HepG2 (cell line): ENCODE results near the gene SCGB1C1. TPM values are rescaled to one million over a fixed set of nuclear protein-coding genes. Genes with fewer than 3 reads are reported as not detected.

Source experiments
- ATAC-seq: fragments of 200-7000 bp; cut with Tn5 transposase; 3 replicates; pipeline ENCODE4 v1.9.1; 2020; ENCODE audit warnings: mild to moderate bottlenecking, moderate library complexity
- BruUV-seq: library from RNA; stranded (reverse); fragments of 400-500 nt; replicated peaks from 2 replicates; lab custom pipeline; 2021; lab: Mats Ljungman, UMichigan
- CTCF ChIA-PET: fragments of 300-600 bp; formaldehyde crosslinking; extraction: SDS; loops from one replicate; lab custom pipeline; 2021; ENCODE audit warnings: low total read pairs, inconsistent platforms, low intra/inter-chr PET ratio; lab: Yijun Ruan, JAX
- POLR2A ChIA-PET: fragments of 350-600 bp; sonication (Branson Sonifier 250); formaldehyde crosslinking; loops from one replicate; lab custom pipeline; 2020; ENCODE audit warnings: antibody characterized with exemption, inconsistent platforms; lab: Yijun Ruan, JAX
- DNase-seq: peaks from one replicate; pipeline ENCODE4 v3.0.0-alpha.2; 2015; ENCODE audit warnings: low spot score
- FAIRE-seq: peaks from 3 replicates; lab custom pipeline; 2011; peaks lifted over from hg19 to GRCh38; lab: Jason Lieb, UNC
- H2AFZ ChIP-seq: one replicate; pipeline ENCODE4 v1.6.1; 2011; ENCODE audit warnings: low read length, inconsistent platforms
- H3K27ac ChIP-seq: fragments of 300-600 bp; 3 replicates; pipeline ENCODE4 v1.8.0; 2011; ENCODE audit warnings: mixed run types, mild to moderate bottlenecking, mixed read lengths, low read length, inconsistent platforms; ENCODE audit not compliant: insufficient read depth; ENCODE audit errors: extremely low read length
- H3K27me3 ChIP-seq, 2 experiments: fragments of 200-600 bp in 1 of 2; 2 replicates in 1 of 2; 3 replicates in 1 of 2; pipeline versions ENCODE4 v1.6.0 to v1.8.0; 2011; ENCODE audit warnings: low read length in 2 of 2, mild to moderate bottlenecking in 2 of 2, moderate library complexity in 2 of 2, inconsistent platforms in 1 of 2; ENCODE audit not compliant: insufficient read depth in 2 of 2, control insufficient read depth in 1 of 2
- H3K36me3 ChIP-seq, 2 experiments: fragments of 200-600 bp in 1 of 2; replicated peaks in 1 of 2; 2 replicates in 1 of 2; 3 replicates in 1 of 2; pipeline versions ENCODE4 v1.5.1 to v1.8.0; 2011; ENCODE audit warnings: low read length in 2 of 2, inconsistent platforms in 1 of 2; ENCODE audit not compliant: insufficient read depth in 2 of 2, control insufficient read depth in 1 of 2
- H3K4me1 ChIP-seq: 2 replicates; pipeline ENCODE4 v1.5.1; 2012; ENCODE audit warnings: low read length, inconsistent platforms; ENCODE audit not compliant: insufficient read depth
- H3K4me2 ChIP-seq: 2 replicates; pipeline ENCODE4 v1.6.0; 2011; ENCODE audit warnings: low read depth, low read length, inconsistent platforms
- H3K4me3 ChIP-seq, 3 experiments: fragments of 200-600 bp in 1 of 3; sonication (generic), shearing (Covaris generic) in 1 of 3; replicated peaks in 1 of 3; 2 replicates each; pipeline ENCODE4 v1.5.1; 2011 to 2016; ENCODE audit warnings: low read length in 3 of 3, inconsistent platforms in 2 of 3, low read depth in 2 of 3, mild to moderate bottlenecking in 2 of 3, control low read depth in 1 of 3, mixed read lengths in 1 of 3; ENCODE audit not compliant: insufficient read depth in 1 of 3
- H3K79me2 ChIP-seq: one replicate; pipeline ENCODE4 v1.6.1; 2011; ENCODE audit warnings: low read length, inconsistent platforms; ENCODE audit not compliant: insufficient read depth
- H3K9ac ChIP-seq: 2 replicates; pipeline ENCODE4 v1.6.0; 2011; ENCODE audit warnings: mild to moderate bottlenecking, low read depth, low read length, inconsistent platforms; ENCODE audit not compliant: insufficient read depth
- H3K9me3 ChIP-seq: 2 replicates; pipeline ENCODE4 v1.5.1; 2012; ENCODE audit warnings: mild to moderate bottlenecking, low read length
- H4K20me1 ChIP-seq: 2 replicates; pipeline ENCODE4 v1.6.0; 2011; ENCODE audit warnings: inconsistent platforms, mild to moderate bottlenecking, low read length, moderate library complexity; ENCODE audit not compliant: insufficient read depth
- NFE2L2 ChIP-seq: fragments of 150-350 bp; IDR thresholded peaks from 2 replicates; pipeline ENCODE4 v1.6.1; 2014; ENCODE audit warnings: low read length
- POLR2AphosphoS5 ChIP-seq: IDR thresholded peaks from 2 replicates; pipeline ENCODE4 v1.6.1; 2012; ENCODE audit warnings: low read depth, low read length
- SMARCC2 ChIP-seq: fragments of 450-650 bp; IDR thresholded peaks from 2 replicates; pipeline ENCODE4 v1.6.1; 2017; ENCODE audit warnings: antibody characterized with exemption, mild to moderate bottlenecking
- ZNF138 ChIP-seq: sonication (generic); formaldehyde crosslinking; IDR thresholded peaks from 2 replicates; pipeline ENCODE4 v1.5.0; 2020; ENCODE audit warnings: mild to moderate bottlenecking, low read depth, missing genetic modification reagents
- ZNF292 ChIP-seq: sonication (generic); formaldehyde crosslinking; IDR thresholded peaks from 2 replicates; pipeline ENCODE4 v1.8.1; 2022; ENCODE audit warnings: mild to moderate bottlenecking, low read depth, missing genetic modification reagents, borderline replicate concordance
- ZNF296 ChIP-seq: sonication (generic); formaldehyde crosslinking; conservative IDR thresholded peaks from 2 replicates; pipeline ENCODE4 v1.5.0; 2020; ENCODE audit warnings: mild to moderate bottlenecking, missing genetic modification reagents
- ZNF747 ChIP-seq: sonication (generic); formaldehyde crosslinking; IDR thresholded peaks from 2 replicates; pipeline ENCODE4 v1.8.1; 2023; ENCODE audit warnings: missing genetic modification reagents, mild to moderate bottlenecking, borderline replicate concordance
- WGBS: methylation state at CpG from one replicate; pipeline ENCODE4 v1.1.6; 2017; ENCODE audit warnings: low lambda C conversion rate; 5-methylcytosine and 5-hydroxymethylcytosine counted together
- in situ Hi-C: cut with HindIII; loops from 2 replicates; pipeline ENCODE4 v1.10.0; 2017; ENCODE audit warnings: low pct_unique_long_range_greater_than_20kb; ENCODE audit not compliant: extremely low pct_ligation_motif_present
- intact Hi-C: fragments of 100-400 bp; cut with micrococcal nuclease; formaldehyde crosslinking; loops from one replicate; pipeline ENCODE4 v1.10.0; 2022; ENCODE audit not compliant: unreplicated experiment
- polyA plus RNA-seq, 8 experiments: library from polyadenylated mRNA; depleted of rRNA in 3 of 8; stranded (reverse) in 7 of 8; unstranded in 1 of 8; fragments of >200 nt; fragmentation: Illumina TruSeq in 4 of 8; extraction: Trizol in 4 of 8; gene quantifications; 2 replicates each; pipeline versions ENCODE4 v1.2.1 to v1.2.3, GENCODE V29; 2011 to 2016; ENCODE audit warnings: low read depth in 4 of 8, missing spikeins in 1 of 8, mixed read lengths in 1 of 8; ENCODE audit not compliant: insufficient read depth in 1 of 8
- total RNA-seq, 5 experiments: library from RNA; depleted of rRNA; stranded (reverse); fragments of >200 nt; fragmentation: Illumina TruSeq; extraction: Trizol; gene quantifications; 2 replicates each; pipeline ENCODE4 v1.2.3, GENCODE V29; 2016; ENCODE audit warnings: low read depth in 1 of 5
- TF ChIP-seq, protein P1 (sequence below): sonication (generic); formaldehyde crosslinking; IDR thresholded peaks from 2 replicates; pipeline ENCODE4 v1.4.0; 2020; ENCODE audit warnings: missing genetic modification reagents
- TF ChIP-seq, protein P2 (sequence below): sonication (generic); formaldehyde crosslinking; IDR thresholded peaks from 2 replicates; pipeline ENCODE4 v1.4.0; 2020; ENCODE audit warnings: missing genetic modification reagents
- TF ChIP-seq, protein P3 (sequence below): sonication (generic); formaldehyde crosslinking; conservative IDR thresholded peaks from 2 replicates; pipeline ENCODE4 v1.8.1; 2023; ENCODE audit warnings: missing genetic modification reagents

The SCGB1C1 gene
- total and polyA plus RNA-seq, 2 of the 13 experiments (the other 11 are each of a cell fraction or from before 2014, with no cell fraction given): not detected

DNA sequence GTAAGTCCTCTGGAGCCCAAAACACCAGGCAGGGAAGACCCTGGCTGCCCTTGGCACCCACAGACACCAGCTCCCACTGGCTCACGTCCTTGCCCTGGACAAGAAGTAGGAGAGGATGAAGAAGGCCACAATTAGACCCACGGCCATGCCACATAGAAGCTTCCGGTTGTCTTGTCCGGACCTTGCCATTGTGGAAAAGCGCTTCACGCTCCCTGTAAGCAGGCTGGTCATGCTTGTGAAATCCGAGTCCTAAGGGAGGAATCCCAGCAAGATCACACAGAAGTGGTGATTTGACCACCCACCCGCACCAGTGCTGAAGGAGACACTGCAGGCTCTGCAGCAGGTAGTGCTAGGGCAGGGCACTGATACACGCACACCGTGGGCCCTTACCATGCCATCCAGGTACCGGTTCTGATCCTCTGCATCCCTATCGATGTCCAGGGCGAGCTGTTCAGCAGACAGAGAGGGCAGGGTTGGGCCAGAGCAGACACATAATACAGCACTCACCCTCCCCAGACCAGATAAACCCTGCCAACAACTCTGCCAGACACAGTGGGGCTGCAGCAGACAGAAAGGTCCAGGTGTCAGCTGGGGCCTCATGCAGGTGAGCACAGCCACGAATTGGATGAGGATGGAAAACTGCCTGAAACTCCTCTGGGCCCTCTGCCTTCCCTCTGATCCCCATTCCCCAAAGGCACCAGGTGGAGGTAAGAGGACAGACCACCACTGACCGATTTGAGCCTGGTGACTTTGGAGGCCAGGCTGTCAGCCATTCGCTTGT lies 12.5 kb downstream of the SCGB1C1 start:
- DNase-seq: no peak
- 90% methylated on average over 6 of the region's 16 CpGs for WGBS
- no peak for FAIRE-seq
- in situ Hi-C loops: no loop called here
- POLR2A ChIA-PET: interaction anchor here (2.3 to 2.4 kb wide), 2 partner anchors 11 to 166 kb away, joined by 5 to 41 read pairs; no protein-coding TSS in a partner anchor
- no peaks in the 10 kb centered on the region for H3K9me3 ChIP-seq
- TF ChIP-seq ZNF296 (CRISPR knock-in tag): no peak
- no peak for TF ChIP-seq SMARCC2
- TF ChIP-seq, protein P1, sequence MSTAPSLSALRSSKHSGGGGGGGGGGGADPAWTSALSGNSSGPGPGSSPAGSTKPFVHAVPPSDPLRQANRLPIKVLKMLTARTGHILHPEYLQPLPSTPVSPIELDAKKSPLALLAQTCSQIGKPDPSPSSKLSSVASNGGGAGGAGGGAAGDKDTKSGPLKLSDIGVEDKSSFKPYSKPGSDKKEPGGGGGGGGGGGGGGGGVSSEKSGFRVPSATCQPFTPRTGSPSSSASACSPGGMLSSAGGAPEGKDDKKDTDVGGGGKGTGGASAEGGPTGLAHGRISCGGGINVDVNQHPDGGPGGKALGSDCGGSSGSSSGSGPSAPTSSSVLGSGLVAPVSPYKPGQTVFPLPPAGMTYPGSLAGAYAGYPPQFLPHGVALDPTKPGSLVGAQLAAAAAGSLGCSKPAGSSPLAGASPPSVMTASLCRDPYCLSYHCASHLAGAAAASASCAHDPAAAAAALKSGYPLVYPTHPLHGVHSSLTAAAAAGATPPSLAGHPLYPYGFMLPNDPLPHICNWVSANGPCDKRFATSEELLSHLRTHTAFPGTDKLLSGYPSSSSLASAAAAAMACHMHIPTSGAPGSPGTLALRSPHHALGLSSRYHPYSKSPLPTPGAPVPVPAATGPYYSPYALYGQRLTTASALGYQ (CRISPR knock-in tag): no peak
- no peak for TF ChIP-seq ZNF138
- TF ChIP-seq, protein P2, sequence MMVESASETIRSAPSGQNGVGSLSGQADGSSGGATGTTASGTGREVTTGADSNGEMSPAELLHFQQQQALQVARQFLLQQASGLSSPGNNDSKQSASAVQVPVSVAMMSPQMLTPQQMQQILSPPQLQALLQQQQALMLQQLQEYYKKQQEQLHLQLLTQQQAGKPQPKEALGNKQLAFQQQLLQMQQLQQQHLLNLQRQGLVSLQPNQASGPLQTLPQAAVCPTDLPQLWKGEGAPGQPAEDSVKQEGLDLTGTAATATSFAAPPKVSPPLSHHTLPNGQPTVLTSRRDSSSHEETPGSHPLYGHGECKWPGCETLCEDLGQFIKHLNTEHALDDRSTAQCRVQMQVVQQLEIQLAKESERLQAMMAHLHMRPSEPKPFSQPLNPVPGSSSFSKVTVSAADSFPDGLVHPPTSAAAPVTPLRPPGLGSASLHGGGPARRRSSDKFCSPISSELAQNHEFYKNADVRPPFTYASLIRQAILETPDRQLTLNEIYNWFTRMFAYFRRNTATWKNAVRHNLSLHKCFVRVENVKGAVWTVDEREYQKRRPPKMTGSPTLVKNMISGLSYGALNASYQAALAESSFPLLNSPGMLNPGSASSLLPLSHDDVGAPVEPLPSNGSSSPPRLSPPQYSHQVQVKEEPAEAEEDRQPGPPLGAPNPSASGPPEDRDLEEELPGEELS: no peak
- 0 out of 2 replicates have a peak, but pooled peaks have one; percentile 3 for TF ChIP-seq POLR2AphosphoS5
- TF ChIP-seq ZNF292: no peak
- no peak for TF ChIP-seq ZNF747 (CRISPR knock-in tag)
- TF ChIP-seq NFE2L2: no peak
- TF ChIP-seq, protein P3, sequence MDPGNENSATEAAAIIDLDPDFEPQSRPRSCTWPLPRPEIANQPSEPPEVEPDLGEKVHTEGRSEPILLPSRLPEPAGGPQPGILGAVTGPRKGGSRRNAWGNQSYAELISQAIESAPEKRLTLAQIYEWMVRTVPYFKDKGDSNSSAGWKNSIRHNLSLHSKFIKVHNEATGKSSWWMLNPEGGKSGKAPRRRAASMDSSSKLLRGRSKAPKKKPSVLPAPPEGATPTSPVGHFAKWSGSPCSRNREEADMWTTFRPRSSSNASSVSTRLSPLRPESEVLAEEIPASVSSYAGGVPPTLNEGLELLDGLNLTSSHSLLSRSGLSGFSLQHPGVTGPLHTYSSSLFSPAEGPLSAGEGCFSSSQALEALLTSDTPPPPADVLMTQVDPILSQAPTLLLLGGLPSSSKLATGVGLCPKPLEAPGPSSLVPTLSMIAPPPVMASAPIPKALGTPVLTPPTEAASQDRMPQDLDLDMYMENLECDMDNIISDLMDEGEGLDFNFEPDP (CRISPR knock-in tag): 0 out of 2 replicates have a peak, but pooled peaks have one; percentile 53
- TF ChIP-seq, all 625 proteins: peak for 2
- intact Hi-C loops: loop anchor here (2.0 kb wide), 1 partner anchor 31 kb away; the partner anchor contains the start of genes PSMD13 and SIRT3
- BruUV-seq: no TSS peak
- H3K9ac ChIP-seq: peak overlapping the region; percentile 100
- peaks cover 6 to 32% of the 10 kb centered on the region in 2 experiments; a peak in 4 of 5 replicates for H3K36me3 ChIP-seq
- peak overlapping the region; percentile 97 for H3K4me2 ChIP-seq
- CTCF ChIA-PET: no interaction called here
- no peak overlapping the region for H3K27ac ChIP-seq
- peaks cover 7% of the 10 kb centered on the region; the same call in 1 of the 2 replicates for H4K20me1 ChIP-seq
- peak overlapping the region in 1 of 3 experiments; percentile 90; a peak in 3 of 6 replicates for H3K4me3 ChIP-seq
- H3K27me3 ChIP-seq: no peaks in the 10 kb centered on the region; a peak in 1 of 5 replicates
- no peak for ATAC-seq
- H2AFZ ChIP-seq: no peak overlapping the region
- peaks cover 37% of the 10 kb centered on the region for H3K4me1 ChIP-seq
- H3K79me2 ChIP-seq: peaks cover 40% of the 10 kb centered on the region
